GM23338 (cell line): ENCODE data around the gene C3orf80. TPM values are rescaled to one million over a fixed set of nuclear protein-coding genes. Genes with fewer than 3 reads are reported as not detected.

Experiments used
- ATAC-seq: fragments of 200-7000 bp; cut with Tn5 transposase; 3 replicates; pipeline ENCODE4 v1.9.1; 2020
- DNase-seq: peaks from one replicate; pipeline ENCODE4 v3.0.0-alpha.2; 2015; ENCODE audit warnings: low spot score
- H2AFZ ChIP-seq: fragments of 200-600 bp; sonication (generic); 2 replicates; pipeline ENCODE4 v1.8.0; 2016; ENCODE audit warnings: antibody characterized with exemption, mild to moderate bottlenecking, moderate library complexity
- H3F3A ChIP-seq: fragments of 200-600 bp; sonication (generic); replicated peaks from 2 replicates; pipeline ENCODE4 v1.8.0; 2017; ENCODE audit warnings: antibody characterized with exemption, mixed run types, low read depth
- H3K27ac ChIP-seq: fragments of 200-600 bp; sonication (generic); 2 replicates; pipeline ENCODE4 v1.6.1; 2016; ENCODE audit warnings: low read depth
- H3K27me3 ChIP-seq: fragments of 200-600 bp; sonication (generic); 2 replicates; pipeline ENCODE4 v1.8.0; 2016; ENCODE audit warnings: mild to moderate bottlenecking, mixed run types, moderate library complexity; ENCODE audit not compliant: insufficient read depth
- H3K36me3 ChIP-seq: fragments of 200-600 bp; sonication (generic); 2 replicates; pipeline ENCODE4 v1.8.0; 2016; ENCODE audit warnings: mild to moderate bottlenecking; ENCODE audit not compliant: insufficient read depth
- H3K4me1 ChIP-seq: fragments of 200-600 bp; sonication (generic); 2 replicates; pipeline ENCODE4 v1.8.0; 2016; ENCODE audit warnings: mild to moderate bottlenecking, moderate library complexity; ENCODE audit not compliant: insufficient read depth
- H3K4me2 ChIP-seq: fragments of 200-600 bp; sonication (generic); 2 replicates; pipeline ENCODE4 v1.7.1; 2017; ENCODE audit warnings: mixed run types
- H3K4me3 ChIP-seq: fragments of 200-600 bp; sonication (generic); 2 replicates; pipeline ENCODE4 v1.6.1; 2016; ENCODE audit warnings: mixed run types
- H3K79me2 ChIP-seq: fragments of 200-600 bp; sonication (generic); replicated peaks from 2 replicates; pipeline ENCODE4 v1.8.0; 2017; ENCODE audit warnings: mild to moderate bottlenecking; ENCODE audit not compliant: insufficient read depth
- H3K9me2 ChIP-seq: fragments of 200-600 bp; sonication (generic); 2 replicates; pipeline ENCODE4 v1.8.0; 2017; ENCODE audit not compliant: insufficient read depth
- H4K20me1 ChIP-seq: fragments of 200-600 bp; sonication (generic); replicated peaks from 2 replicates; pipeline ENCODE4 v1.8.0; 2017; ENCODE audit warnings: mild to moderate bottlenecking; ENCODE audit not compliant: insufficient read depth
- H3K27ac Mint-ChIP-seq: 2 replicates; pipeline ENCODE4 v1.8.0; 2020; ENCODE audit warnings: inconsistent platforms, mild to moderate bottlenecking, moderate library complexity, mixed read lengths
- H3K27me3 Mint-ChIP-seq: 3 replicates; pipeline ENCODE4 v1.8.0; 2022; ENCODE audit warnings: low read depth, mild to moderate bottlenecking, moderate library complexity, mixed read lengths, inconsistent platforms; ENCODE audit not compliant: insufficient read depth, poor library complexity
- H3K36me3 Mint-ChIP-seq: 3 replicates; pipeline ENCODE4 v1.8.0; 2021; ENCODE audit warnings: low read depth, mild to moderate bottlenecking, inconsistent platforms, moderate library complexity, mixed read lengths
- H3K4me1 Mint-ChIP-seq: 3 replicates; pipeline ENCODE4 v1.8.0; 2020; ENCODE audit warnings: mild to moderate bottlenecking, inconsistent platforms, mixed read lengths
- H3K4me3 Mint-ChIP-seq: 3 replicates; pipeline ENCODE4 v1.8.0; 2021; ENCODE audit warnings: moderate library complexity, mild to moderate bottlenecking, inconsistent platforms, mixed read lengths
- H3K9me3 Mint-ChIP-seq: 3 replicates; pipeline ENCODE4 v1.8.0; 2020; ENCODE audit warnings: moderate library complexity, mild to moderate bottlenecking, inconsistent platforms, mixed read lengths
- CREB1 ChIP-seq: fragments of 250-450 bp; sonication (Bioruptor Pico); IDR thresholded peaks from 2 replicates; pipeline ENCODE4 v1.5.0; 2020; ENCODE audit warnings: low read depth, mild to moderate bottlenecking, moderate library complexity
- CTCF ChIP-seq, 2 experiments: fragments of 200-600 bp in 1 of 2; sonication (generic) in 1 of 2; conservative IDR thresholded peaks; 2 replicates each; pipeline versions ENCODE4 v1.5.1 to v1.6.1; 2016 to 2017; ENCODE audit warnings: antibody characterized with exemption in 2 of 2, low read depth in 2 of 2, mild to moderate bottlenecking in 2 of 2, moderate library complexity in 1 of 2
- ETS1 ChIP-seq: IDR thresholded peaks from 2 replicates; pipeline ENCODE4 v1.6.1; 2016; ENCODE audit warnings: antibody characterized with exemption
- EZH2 ChIP-seq: fragments of 200-600 bp; sonication (generic); IDR thresholded peaks from one replicate; pipeline ENCODE4 v1.8.0; 2017; ENCODE audit warnings: antibody characterized with exemption, mild to moderate bottlenecking, low read depth; ENCODE audit not compliant: unreplicated experiment
- EZH2phosphoT487 ChIP-seq: fragments of 200-600 bp; sonication (generic); IDR thresholded peaks from one replicate; pipeline ENCODE4 v1.8.1; 2018; ENCODE audit warnings: antibody characterized with exemption; ENCODE audit not compliant: unreplicated experiment
- NANOG ChIP-seq: IDR thresholded peaks from 2 replicates; pipeline ENCODE4 v1.6.1; 2016; ENCODE audit warnings: antibody characterized with exemption, borderline replicate concordance
- STAT1 ChIP-seq: IDR thresholded peaks from one replicate; pipeline ENCODE4 v1.6.1; 2016; ENCODE audit warnings: antibody characterized with exemption; ENCODE audit not compliant: unreplicated experiment
- ZNF114 ChIP-seq: fragments of 250-450 bp; sonication (Bioruptor Pico); IDR thresholded peaks from 2 replicates; pipeline ENCODE4 v1.5.0; 2020; ENCODE audit warnings: mild to moderate bottlenecking, moderate library complexity
- ZNF331 ChIP-seq: fragments of 250-450 bp; sonication (Bioruptor Pico); IDR thresholded peaks from 2 replicates; pipeline ENCODE4 v1.5.0; 2020; ENCODE audit warnings: low read depth, mild to moderate bottlenecking, moderate library complexity
- ZNF462 ChIP-seq: fragments of 250-450 bp; sonication (Bioruptor Pico); IDR thresholded peaks from 2 replicates; pipeline ENCODE4 v1.5.0; 2020; ENCODE audit warnings: mild to moderate bottlenecking, moderate library complexity
- polyA plus RNA-seq: library from polyadenylated mRNA; unstranded; fragments of >200 nt; fragmentation: Nextera tagmentation; extraction: Ambion mirVana; gene quantifications from 2 replicates; pipeline ENCODE4 v1.2.1, GENCODE V29; 2016
- total RNA-seq: library from RNA; depleted of rRNA; stranded (reverse); fragments of >200 nt; shearing (Covaris generic); gene quantifications from 2 replicates; pipeline ENCODE4 v1.2.3, GENCODE V29; 2014

C3orf80 gene
- total and polyA plus RNA-seq, 2 experiments from 2014 or later, result 0.57 to 3.0 TPM

GRCh38 chr3:160217675-160218074 lies 7.5 kb upstream of the C3orf80 start (continued):
- TF ChIP-seq CTCF (conservative IDR thresholded peaks at IDR 0.05; ENCODE audit: low read depth in 2 of 2) (no peak), CREB1 (CRISPR knock-in tag) (no peak), NANOG (no peak), ZNF114 (no peak)

- H3K27ac ChIP-seq, result no peak overlapping the region
- no peaks in the 10 kb centered on the region for H3K4me1 ChIP-seq
- no peaks in the 10 kb centered on the region for H3K9me3 Mint-ChIP-seq
- H3K36me3 Mint-ChIP-seq, result no peaks in the 10 kb centered on the region
- H3K9me2 ChIP-seq, result no peaks in the 10 kb centered on the region
- peaks cover 3% of the 10 kb centered on the region for H3K27me3 Mint-ChIP-seq
- H4K20me1 ChIP-seq, result no peaks in the 10 kb centered on the region
- no peak overlapping the region for H3K27ac Mint-ChIP-seq
- DNase-seq (no peak), ATAC-seq (peak; percentile 55)
- no peak overlapping the region for H3K4me3 Mint-ChIP-seq
- H3F3A ChIP-seq, result no peaks in the 10 kb centered on the region
- H2AFZ ChIP-seq, result peak overlapping the region; percentile 90
- H3K4me1 Mint-ChIP-seq, result peaks cover 5% of the 10 kb centered on the region; the same call in 1 of the 3 replicates
- peaks cover 11% of the 10 kb centered on the region for H3K27me3 ChIP-seq
- no peak overlapping the region for H3K4me2 ChIP-seq
- no peaks in the 10 kb centered on the region for H3K36me3 ChIP-seq
- no peaks in the 10 kb centered on the region for H3K79me2 ChIP-seq
- no peak overlapping the region for H3K4me3 ChIP-seq
- TF ChIP-seq STAT1 (no peak), EZH2 (no peak), ZNF114 (no peak), NANOG (no peak), EZH2phosphoT487 (no peak), ETS1 (no peak), ZNF331 (CRISPR knock-in tag) (no peak), ZNF462 (no peak), CREB1 (CRISPR knock-in tag) (no peak), CTCF (conservative IDR thresholded peaks at IDR 0.05; ENCODE audit: low read depth in 2 of 2) (no peak)
Observed at GRCh38 chr3:160218136-160218535, 7.1 kb upstream of the C3orf80 start.
